A172 (cell line): ENCODE measurements around the gene PLXNA2. TPM values are rescaled to one million over a fixed set of nuclear protein-coding genes. Genes with fewer than 3 reads are reported as not detected.

Experiments
- DNase-seq: peaks from one replicate; pipeline ENCODE4 v3.0.0-alpha.2; 2015; ENCODE audit warnings: low spot score
- total RNA-seq: library from RNA; depleted of rRNA; stranded (reverse); fragments of >200 nt; shearing (Covaris generic); gene quantifications from 2 replicates; pipeline ENCODE4 v1.2.3, GENCODE V29; 2014

PLXNA2 gene
- total RNA-seq, 1 experiment from 2014 or later, result 15.8 TPM

GRCh38 chr1:208268541-208269337, 24.6 kb upstream of the PLXNA2 start:
- no peak for DNase-seq

GRCh38 chr1:208265525-208265924, 21.3 kb upstream of the PLXNA2 start:
- DNase-seq, result no peak

- DNase-seq, result no peak
Measured at GRCh38 chr1:208265122-208265469, 20.9 kb upstream of the PLXNA2 start.

- DNase-seq, result no peak
Measured at GRCh38 chr1:208264469-208265121, 20.4 kb upstream of the PLXNA2 start.

GRCh38 chr1:208261874-208262273, 17.7 kb upstream of the PLXNA2 start:
- no peak for DNase-seq

GRCh38 chr1:208258277-208258676, 14.1 kb upstream of the PLXNA2 start:
- no peak for DNase-seq

GRCh38 chr1:208257351-208257750, 13.2 kb upstream of the PLXNA2 start:
- DNase-seq, result no peak

- no peak for DNase-seq
Measured at GRCh38 chr1:208256556-208256955, 12.4 kb upstream of the PLXNA2 start.

GRCh38 chr1:208256091-208256490, 11.9 kb upstream of the PLXNA2 start:
- no peak for DNase-seq

GRCh38 chr1:208254862-208255261, 10.7 kb upstream of the PLXNA2 start:
- peak; percentile 29 for DNase-seq

- no peak for DNase-seq
Measured at GRCh38 chr1:208254376-208254775, 10.2 kb upstream of the PLXNA2 start.

- DNase-seq, result no peak
Measured at GRCh38 chr1:208252836-208253576, 8.8 kb upstream of the PLXNA2 start.

GRCh38 chr1:208251911-208252835, 8.0 kb upstream of the PLXNA2 start:
- DNase-seq, result no peak

- no peak for DNase-seq
Measured at GRCh38 chr1:208251015-208251414, 6.8 kb upstream of the PLXNA2 start.

GRCh38 chr1:208250613-208251012, 6.4 kb upstream of the PLXNA2 start:
- no peak for DNase-seq

GRCh38 chr1:208248991-208249696, 5.0 kb upstream of the PLXNA2 start:
- no peak for DNase-seq

- no peak for DNase-seq
Measured at GRCh38 chr1:208248307-208248801, 4.2 kb upstream of the PLXNA2 start.

GRCh38 chr1:208247696-208248095, 3.5 kb upstream of the PLXNA2 start:
- no peak for DNase-seq

GRCh38 chr1:208245185-208245705, 1.1 kb upstream of the PLXNA2 start:
- peak; percentile 90 for DNase-seq

- no peak for DNase-seq
Measured at GRCh38 chr1:208243527-208243966, 637 bp downstream of the PLXNA2 start.
